ENCODE results near the gene CEP112.

CEP112 gene

DNA sequence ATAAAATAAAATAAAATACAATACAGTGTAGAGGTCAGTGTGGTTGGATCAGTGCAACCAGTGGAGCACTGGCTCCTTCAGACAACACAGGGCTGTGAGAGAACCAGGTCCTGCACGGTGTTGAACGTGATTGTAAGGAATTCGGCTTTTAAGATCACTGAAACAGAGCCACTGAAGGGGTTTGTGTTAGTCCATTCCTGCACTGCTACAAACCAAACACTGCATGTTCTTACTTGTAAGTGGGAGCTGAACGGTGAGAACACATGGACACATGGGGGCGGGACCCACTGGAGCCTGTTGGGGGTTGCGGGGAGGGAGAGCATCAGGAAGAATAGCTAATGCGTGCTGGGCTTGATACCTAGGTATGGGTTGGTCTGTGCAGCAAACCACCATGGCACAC, 437.3 kb downstream of the CEP112 start:
- no peaks in the 10 kb centered on the region for H3K9me3 ChIP-seq
- no peak overlapping the region for H3K4me3 ChIP-seq
- no peaks in the 10 kb centered on the region for H3K36me3 ChIP-seq
- H3K27me3 ChIP-seq, result no peaks in the 10 kb centered on the region
- TF ChIP-seq, protein P1, sequence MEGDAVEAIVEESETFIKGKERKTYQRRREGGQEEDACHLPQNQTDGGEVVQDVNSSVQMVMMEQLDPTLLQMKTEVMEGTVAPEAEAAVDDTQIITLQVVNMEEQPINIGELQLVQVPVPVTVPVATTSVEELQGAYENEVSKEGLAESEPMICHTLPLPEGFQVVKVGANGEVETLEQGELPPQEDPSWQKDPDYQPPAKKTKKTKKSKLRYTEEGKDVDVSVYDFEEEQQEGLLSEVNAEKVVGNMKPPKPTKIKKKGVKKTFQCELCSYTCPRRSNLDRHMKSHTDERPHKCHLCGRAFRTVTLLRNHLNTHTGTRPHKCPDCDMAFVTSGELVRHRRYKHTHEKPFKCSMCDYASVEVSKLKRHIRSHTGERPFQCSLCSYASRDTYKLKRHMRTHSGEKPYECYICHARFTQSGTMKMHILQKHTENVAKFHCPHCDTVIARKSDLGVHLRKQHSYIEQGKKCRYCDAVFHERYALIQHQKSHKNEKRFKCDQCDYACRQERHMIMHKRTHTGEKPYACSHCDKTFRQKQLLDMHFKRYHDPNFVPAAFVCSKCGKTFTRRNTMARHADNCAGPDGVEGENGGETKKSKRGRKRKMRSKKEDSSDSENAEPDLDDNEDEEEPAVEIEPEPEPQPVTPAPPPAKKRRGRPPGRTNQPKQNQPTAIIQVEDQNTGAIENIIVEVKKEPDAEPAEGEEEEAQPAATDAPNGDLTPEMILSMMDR (IDR thresholded peaks at IDR 0.05), result no peak
- H3K4me1 ChIP-seq, result peaks cover 0 to 22% (median 4%) of the 10 kb centered on the region in 4 donors
- intact Hi-C loops (cut with DNase I; ENCODE audit: low total_unique reads), result loop anchor here (5.0 kb wide), 1 partner anchor 1757 kb away; the partner anchor contains the start of gene PRR29
- H3K27ac ChIP-seq, result no peak overlapping the region
- no peak for DNase-seq

DNA sequence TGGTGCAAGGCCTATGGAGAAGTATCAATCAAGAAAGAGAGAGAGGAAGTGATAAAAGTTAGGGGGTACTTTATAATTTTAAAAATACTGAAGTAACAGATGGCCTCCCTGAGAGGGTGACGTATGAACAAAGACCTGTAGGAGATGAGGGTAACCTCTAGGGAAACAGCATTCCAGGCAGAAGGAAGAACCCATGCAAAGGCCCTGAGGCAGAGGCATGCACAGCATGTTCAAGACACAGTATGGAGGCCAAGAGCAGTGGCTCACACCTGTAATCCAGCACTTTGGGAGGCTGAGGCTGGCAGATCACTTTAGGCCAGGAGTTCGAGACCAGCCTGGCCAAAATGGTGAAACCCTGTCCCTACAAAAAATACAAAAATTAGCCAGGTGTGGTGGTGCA, 437.9 kb downstream of the CEP112 start:
- H3K27ac ChIP-seq, result no peak overlapping the region
- H3K36me3 ChIP-seq, result no peaks in the 10 kb centered on the region
- H3K4me3 ChIP-seq, result no peak overlapping the region
- H3K4me1 ChIP-seq, result peaks cover 0 to 22% (median 4%) of the 10 kb centered on the region in 4 donors
- H3K9me3 ChIP-seq, result no peaks in the 10 kb centered on the region
- intact Hi-C loops (cut with DNase I; ENCODE audit: low total_unique reads), result no loop called here
- H3K27me3 ChIP-seq, result no peaks in the 10 kb centered on the region
- no peak for DNase-seq
- TF ChIP-seq, protein P1 (IDR thresholded peaks at IDR 0.05), result no peak

DNA sequence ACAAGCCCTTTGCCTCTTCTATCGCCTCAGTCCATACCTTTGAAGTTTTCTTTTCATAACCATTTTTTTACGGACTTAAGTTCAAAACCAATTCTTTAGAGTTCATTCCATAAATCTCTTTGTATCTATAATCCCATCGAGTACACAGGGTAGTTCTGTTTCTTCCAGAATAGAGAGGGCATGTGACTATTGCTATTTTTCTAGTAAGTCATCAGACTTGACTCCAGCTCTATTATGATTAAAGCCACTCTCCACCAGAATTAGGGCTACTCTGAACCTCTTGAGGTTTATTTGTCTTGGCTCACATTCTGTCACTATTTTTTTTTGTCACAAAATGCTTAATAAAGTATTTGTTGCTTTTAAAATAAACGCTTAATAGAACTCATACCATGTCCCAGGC, 438.6 kb downstream of the CEP112 start:
- Histone ChIP-seq H3K4me3 (no peak overlapping the region), H3K9me3 (no peaks in the 10 kb centered on the region), H3K4me1 (peaks cover 0 to 22% (median 4%) of the 10 kb centered on the region in 4 donors), H3K27me3 (no peaks in the 10 kb centered on the region), H3K36me3 (no peaks in the 10 kb centered on the region), H3K27ac (no peak overlapping the region)
- TF ChIP-seq, protein P1 (IDR thresholded peaks at IDR 0.05), result no peak
- intact Hi-C loops (cut with DNase I; ENCODE audit: low total_unique reads), result no loop called here
- no peak for DNase-seq

DNA sequence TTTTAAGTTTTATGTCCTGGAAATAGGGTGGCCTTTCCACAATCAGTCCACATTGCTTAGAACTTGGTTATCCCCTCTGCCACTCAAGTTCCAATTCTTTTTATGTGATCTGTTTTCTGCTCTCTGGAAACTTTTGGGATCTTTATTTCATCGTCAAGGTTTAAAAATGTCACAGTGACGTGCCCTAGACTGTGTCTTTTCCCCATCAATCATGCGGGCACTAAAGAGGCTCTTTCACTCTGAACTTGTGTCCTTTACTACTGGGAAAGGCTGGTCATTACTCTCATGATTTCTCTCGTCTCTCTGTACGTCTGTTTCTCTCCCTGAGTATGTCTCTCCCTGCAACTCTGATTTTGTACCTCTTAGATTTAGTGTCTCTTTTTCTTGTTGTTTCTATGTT, 440.7 kb downstream of the CEP112 start:
- Histone ChIP-seq H3K27ac (no peak overlapping the region), H3K4me3 (no peak overlapping the region), H3K36me3 (no peaks in the 10 kb centered on the region), H3K9me3 (no peaks in the 10 kb centered on the region), H3K4me1 (peaks cover 0 to 22% (median 4%) of the 10 kb centered on the region in 4 donors), H3K27me3 (no peaks in the 10 kb centered on the region)
- TF ChIP-seq, protein P1 (IDR thresholded peaks at IDR 0.05), result no peak
- DNase-seq, result no peak
- intact Hi-C loops (cut with DNase I; ENCODE audit: low total_unique reads), result no loop called here

DNA sequence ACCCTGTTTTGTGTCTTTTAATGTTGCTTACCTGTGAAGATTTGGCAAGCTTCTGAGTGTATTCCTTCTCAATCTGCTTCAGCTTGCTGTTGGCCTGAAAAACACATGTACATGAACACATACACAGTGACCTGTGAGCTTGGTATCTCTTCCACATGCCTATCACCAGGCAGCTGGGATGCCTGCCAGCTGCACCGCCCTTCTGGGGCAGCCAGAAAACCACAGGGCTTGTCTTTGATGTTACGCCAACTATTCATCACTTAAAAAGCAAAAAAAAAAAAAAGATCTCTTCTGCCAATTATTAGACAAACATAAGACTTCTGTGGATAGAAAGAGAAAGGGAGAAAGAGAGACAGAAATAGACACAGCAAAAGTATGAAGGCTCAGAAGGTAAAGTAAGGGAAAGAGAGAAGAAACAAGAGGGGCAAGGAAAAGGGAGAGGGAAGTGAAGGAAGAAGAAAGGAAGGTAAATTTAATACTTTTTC, 441.3 kb downstream of the CEP112 start:
- Histone ChIP-seq H3K9me3 (no peaks in the 10 kb centered on the region), H3K27me3 (no peaks in the 10 kb centered on the region), H3K4me3 (no peak overlapping the region), H3K27ac (no peak overlapping the region), H3K36me3 (no peaks in the 10 kb centered on the region), H3K4me1 (peaks cover 0 to 22% (median 4%) of the 10 kb centered on the region in 4 donors)
- intact Hi-C loops (cut with DNase I; ENCODE audit: low total_unique reads), result no loop called here
- no peak for DNase-seq
- TF ChIP-seq, protein P1 (IDR thresholded peaks at IDR 0.05), result no peak

DNA sequence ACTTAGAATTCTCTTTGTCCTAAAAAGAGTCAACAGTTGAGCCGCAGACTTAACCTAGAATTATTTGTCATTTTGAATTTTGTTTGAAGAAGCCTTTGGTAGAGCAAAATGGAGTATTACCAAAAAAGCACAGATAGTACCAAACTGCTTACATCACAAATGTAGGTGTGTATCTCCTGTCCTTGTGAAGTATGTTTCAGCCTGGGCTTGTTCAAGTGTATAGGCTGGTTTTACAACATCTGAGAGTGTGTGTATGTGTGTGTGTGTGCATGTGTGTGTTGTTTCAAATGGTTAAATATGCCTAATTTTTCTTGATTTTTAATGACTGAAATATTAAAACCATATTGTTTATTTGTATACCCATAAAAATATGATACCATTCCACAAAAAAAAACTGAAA, 441.8 kb downstream of the CEP112 start:
- Histone ChIP-seq H3K4me3 (no peak overlapping the region), H3K36me3 (no peaks in the 10 kb centered on the region), H3K9me3 (no peaks in the 10 kb centered on the region), H3K27me3 (no peaks in the 10 kb centered on the region), H3K4me1 (peaks cover 0 to 22% (median 4%) of the 10 kb centered on the region in 4 donors), H3K27ac (no peak overlapping the region)
- TF ChIP-seq, protein P1 (IDR thresholded peaks at IDR 0.05), result no peak
- no peak for DNase-seq
- intact Hi-C loops (cut with DNase I; ENCODE audit: low total_unique reads), result no loop called here
